GM19463 (cell line): ENCODE results near the gene ASCC1.
A peak's percentile ranks its signal among the peaks of the same experiment; 100 is the strongest.
"Not testable (repeated sequence)": the region's sequence is repeated elsewhere in the genome, so short reads cannot be mapped to it uniquely, and the experiment has no call there.

ENCODE experiments used
- ATAC-seq: cut with Tn5 transposase; IDR thresholded peaks from one replicate; pipeline ENCODE4 v1.9.1; 2021; ENCODE audit warnings: mild to moderate bottlenecking, moderate library complexity; ENCODE audit not compliant: unreplicated experiment

ASCC1 gene

DNA sequence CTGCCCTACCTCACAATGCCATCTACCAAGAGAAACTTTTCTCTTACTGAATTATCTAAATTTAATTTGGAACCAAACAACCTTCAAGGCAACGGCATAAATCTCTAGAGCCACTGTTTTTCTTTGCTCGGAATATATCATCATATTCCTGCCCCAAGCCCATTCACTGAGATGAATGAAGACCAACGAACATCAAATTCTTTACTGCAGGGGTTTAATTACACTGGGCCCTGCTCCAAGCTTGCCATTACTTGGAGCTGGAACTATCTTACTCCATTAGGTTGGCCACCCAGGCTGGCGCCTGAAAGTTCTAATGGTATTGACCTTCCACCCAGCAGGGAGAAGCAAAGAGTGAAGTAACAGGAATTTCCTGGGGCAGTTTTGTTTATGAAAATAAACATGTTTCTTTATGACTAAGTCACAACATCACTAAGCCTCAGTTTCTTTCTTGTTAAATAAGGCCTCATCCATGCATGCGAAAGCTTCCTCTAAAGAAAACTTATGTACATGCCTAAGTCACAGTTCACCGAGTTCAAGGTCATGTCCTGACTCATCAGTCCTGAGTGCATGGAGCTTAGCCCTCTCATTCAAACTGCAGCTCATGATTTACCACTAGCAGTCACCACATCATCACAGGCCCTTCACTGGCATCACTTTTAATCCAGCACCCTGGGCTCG, 42.3 kb downstream of the ASCC1 start:
- ATAC-seq: peak; percentile 77

DNA sequence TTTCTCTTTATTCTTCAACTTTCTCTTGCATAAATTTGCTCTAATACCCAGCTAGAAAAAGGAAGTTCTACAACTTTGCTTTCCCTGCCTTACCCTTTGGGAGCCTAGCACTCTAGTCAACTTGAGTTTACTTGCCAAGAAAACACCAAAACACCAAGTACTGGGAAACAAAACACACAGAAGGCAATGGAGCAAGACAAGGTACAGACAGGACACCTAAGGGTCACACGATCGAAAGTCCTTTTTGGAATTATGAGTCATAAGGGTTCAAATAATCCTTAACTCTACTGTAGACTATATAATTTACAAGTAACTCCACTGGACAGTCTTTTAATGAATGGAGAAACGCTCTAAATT, 42.8 kb downstream of the ASCC1 start:
- ATAC-seq: no peak

DNA sequence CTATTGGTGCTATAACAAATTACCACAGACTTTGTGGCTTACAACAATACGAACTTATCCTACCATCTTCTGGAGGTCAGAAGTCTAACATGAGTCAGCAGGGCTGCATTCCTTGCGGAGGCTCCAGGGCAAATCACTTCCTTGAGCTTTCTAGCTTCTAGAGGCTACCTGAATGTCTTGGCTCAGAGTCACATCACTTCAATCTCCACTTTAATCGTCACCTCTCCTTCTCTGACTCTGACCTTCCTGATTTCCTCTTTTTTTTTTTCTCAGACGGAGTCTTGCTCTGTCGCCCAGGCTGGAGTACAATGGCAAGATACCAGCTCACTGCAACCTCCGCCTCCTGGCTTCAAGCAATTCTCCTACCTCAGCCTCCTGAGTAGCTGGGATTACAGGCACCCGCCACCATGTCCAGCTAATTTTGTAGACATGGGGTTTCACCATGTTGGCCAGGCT, 44.9 kb downstream of the ASCC1 start:
- no peak for ATAC-seq

DNA sequence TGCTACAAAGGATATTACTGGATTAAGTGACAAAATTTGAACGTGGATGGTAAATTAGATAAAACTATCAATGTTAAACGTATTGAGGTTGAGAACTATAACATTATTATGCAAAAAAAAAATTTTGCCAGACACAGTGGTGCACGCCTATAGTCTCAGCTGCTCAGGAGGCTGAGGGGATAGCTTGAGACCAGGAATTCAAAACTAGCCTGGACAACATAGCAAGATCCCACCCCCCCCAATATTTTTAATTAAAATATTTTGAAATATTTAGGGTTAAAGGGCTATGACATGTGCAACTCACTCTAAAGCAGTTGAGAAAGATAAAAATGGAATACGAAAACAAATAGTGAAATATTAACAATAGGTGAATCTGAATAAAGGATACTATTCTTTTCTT, 45.3 kb downstream of the ASCC1 start:
- no peak for ATAC-seq

DNA sequence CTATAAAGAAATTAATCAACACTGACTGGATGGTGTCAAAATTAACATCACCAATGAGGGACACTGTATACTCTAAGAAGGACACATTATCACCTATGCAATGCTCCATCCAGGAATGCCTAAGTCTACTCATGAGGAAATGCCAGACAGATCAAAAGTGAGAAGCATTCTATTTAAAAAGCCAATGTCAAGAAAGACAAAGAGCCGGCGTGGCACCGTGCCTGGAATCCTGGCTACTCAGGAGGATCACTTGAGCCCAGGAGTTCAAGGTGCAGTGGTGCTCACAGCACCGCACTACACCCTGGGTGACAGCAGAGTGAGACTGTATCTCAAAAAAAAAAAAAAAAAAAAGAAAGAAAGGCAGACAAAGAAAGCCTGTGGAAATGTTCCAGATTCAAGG, 45.8 kb downstream of the ASCC1 start:
- ATAC-seq: no peak

DNA sequence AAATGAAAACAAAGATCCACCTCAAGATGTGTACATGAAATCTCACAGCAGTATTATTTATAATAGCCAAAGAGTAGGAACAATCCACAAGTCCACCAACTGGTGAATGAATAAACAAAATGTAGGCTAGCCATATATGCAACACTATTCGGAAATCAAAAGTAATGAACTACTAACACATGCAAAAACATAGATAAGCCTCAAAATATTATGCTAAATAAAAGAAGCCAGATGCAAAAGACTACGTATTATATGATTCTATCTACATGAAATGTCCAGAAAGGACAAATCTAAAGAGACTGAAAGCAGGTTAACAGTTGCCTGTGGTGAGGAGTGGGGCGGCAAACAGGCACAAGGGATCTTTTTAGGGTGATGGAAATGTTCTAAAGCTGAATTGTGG, 49.0 kb downstream of the ASCC1 start:
- no peak for ATAC-seq

DNA sequence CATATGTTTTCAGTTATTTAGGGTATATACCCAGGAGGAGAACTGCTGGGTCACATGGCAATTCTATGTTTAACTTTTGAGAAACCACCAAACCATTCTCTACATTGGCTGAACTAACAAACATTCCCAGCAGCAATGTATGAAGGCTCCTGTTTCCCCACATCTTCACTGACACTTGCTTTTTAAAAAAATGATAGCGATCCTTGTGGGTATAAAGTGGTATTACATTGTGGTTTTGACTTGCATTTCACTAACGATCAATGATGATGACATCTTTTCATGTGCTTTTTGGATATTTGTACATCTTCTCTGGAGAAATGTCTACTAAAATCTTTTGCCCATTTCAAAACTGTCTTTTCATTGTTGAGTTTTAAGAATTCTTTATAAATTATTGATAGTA, 51.5 kb downstream of the ASCC1 start:
- no peak for ATAC-seq

DNA sequence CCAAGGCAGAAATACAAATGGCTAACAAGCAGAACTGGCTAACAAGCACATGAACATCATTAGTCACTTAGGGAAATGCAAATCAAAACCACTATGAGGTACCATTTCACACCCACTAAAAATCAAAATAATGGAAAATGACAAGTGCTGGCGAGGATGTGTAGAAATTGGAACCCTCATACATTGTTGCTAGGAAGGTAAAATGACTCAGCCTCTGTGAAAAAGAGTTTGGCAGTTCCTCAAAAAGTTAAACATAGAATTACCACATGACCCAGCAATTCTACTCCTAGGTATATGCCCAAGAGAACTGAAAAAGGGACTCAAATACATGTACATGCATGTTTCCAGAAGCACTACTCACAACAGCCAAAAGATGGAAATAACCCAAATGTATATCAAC, 53.1 kb downstream of the ASCC1 start:
- peak; percentile 53 for ATAC-seq

DNA sequence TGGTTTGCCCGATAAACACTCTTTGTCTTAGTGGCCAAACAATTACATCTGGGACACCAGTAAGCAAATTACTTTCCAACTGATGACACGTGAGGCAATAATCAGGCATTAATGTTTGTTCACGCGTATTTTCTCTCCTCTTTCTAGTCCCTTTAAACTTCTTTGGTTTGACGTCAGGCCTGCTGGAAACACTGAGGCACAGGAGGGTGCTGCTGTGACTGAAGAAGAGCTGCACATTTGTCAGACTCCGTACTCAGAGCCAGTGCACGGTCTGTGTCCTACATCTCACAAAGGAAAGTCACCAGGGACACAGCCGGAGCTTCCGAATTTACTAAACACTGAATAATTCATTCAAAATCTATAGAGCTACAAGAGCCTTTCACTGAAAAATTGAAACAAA, 57.9 kb downstream of the ASCC1 start:
- ATAC-seq: no peak

DNA sequence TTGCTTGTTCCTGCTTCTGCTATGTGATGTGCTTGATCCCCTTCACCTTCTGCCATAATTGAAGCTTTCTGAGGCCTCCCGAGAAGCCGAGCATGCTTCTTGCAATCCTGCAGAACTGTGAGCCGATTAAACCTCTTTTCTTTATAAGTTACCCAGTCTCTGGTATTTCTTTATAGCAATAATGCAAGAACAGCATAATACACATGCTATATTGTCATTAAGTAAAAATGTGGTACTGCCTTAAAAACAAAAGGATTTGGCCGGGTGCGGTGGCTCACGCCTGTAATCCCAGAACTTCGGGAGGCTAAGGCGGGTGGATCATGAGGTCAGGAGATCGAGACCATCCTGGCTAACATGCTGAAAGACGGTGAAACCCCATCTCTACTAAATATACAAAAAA, 59.9 kb downstream of the ASCC1 start:
- no peak for ATAC-seq

DNA sequence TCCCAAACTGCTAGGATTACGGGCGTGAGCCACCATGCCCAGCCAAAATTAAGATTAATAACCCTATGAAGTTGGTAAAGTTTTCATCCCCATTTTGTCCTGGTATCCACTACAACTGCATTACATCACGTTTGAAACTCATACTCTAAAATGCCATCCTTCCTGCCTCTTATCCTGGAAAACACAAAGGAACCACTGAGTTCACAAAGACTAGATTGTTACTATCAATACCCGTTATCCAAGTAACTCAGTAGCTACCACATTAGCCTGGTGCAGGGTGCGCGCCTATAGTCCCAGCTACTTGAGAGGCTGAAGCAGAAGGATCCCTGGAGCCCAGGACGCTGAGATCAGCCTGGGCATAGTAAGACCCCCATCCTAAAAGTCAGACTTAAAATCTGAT, 63.8 kb downstream of the ASCC1 start:
- ATAC-seq: no peak

DNA sequence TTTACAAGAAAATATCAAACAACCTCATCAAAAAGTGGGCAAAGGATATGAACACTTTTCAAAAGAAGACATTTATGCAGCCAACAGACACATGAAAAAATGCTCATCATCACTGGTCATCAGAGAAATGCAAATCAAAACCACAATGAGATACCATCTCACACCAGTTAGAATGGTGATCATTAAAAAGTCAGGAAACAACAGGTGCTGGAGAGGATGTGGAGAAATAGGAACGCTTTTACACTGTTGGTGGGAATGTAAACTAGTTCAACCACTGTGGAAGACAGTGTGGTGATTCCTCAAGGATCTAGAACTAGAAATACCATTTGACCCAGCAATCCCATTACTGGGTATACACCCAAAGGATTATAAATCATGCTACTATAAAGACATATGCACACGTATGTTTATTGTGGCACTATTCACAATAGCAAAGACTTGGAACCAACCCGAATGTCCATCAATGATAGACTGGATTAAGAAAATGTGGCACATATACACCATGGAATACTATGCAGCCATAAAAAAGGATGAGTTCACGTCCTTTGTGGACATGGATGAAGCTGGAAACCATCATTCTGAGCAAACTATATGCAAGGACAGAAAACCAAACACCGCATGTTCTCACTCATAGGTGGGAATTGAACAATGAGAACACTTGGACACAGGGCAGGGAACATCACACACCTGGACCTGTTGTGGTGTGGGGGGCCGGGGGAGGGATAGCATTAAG, 65.2 kb downstream of the ASCC1 start:
- not testable (repeated sequence) for ATAC-seq

DNA sequence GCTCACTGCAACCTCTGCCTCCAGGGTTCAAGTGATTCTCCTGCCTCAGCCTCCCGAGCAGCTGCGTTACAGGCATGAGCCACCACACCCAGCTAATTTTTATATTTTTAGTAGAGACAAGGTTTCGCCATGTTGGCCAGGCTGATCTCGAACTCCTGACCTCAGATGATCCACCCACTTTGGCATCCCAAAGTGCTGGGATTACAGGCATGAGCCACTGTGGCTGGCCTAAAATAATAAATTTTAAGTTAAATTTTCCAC, 68.8 kb downstream of the ASCC1 start:
- ATAC-seq: not testable (repeated sequence)

DNA sequence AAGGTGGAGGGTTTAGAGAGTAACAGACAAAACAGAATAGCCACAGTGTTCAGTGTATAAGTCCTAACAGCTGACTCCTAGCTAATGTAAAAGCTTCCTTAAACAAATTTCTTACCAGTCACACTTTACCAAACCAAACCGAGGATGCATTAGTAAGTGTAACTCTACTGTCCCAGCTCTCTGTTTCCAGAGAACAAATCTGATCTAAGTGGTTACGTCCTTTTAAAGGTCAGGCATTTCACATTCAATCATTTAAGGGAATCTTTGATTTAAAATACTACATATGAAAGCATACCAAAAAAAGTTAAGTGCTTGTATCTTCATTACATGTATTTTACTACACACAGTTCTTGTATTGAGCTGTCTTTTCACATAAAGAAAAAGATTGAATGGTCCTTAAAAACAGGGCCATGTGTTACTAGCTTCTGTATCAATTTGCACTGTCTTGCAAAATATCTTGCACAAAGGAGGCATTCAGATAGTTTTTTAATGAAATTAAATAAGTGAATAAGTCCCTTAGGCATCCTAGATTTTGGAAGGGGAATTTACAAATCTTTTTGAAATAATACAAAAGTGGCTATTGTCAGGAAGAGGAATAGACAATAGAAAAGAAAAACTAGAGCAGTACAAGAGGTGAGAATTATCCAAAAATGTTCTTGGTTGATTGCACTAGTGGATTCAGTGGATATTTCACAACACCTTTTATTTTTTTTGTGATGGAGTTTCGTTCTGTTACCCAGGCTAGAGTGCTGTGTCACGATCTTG, 69.3 kb downstream of the ASCC1 start:
- ATAC-seq: no peak

DNA sequence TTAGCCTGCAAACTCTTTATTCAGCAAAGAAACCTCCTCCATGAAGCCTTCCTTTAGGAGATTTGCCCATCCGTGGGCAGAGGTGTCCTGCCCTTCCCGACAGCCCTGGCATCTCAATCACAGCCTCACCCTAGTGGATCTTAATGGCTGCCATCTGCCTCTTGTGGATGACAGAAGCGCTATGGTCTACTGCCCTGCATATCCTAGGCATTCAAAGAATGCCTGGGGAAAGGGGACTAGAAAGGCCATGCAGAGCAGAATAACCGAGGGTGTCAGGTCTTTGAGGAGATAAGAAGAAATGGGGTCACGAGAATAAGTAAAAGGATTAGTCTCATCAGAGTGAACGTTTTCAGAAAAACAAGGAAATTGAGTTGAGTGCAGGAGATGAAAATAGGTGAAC, 70.0 kb downstream of the ASCC1 start:
- no peak for ATAC-seq

DNA sequence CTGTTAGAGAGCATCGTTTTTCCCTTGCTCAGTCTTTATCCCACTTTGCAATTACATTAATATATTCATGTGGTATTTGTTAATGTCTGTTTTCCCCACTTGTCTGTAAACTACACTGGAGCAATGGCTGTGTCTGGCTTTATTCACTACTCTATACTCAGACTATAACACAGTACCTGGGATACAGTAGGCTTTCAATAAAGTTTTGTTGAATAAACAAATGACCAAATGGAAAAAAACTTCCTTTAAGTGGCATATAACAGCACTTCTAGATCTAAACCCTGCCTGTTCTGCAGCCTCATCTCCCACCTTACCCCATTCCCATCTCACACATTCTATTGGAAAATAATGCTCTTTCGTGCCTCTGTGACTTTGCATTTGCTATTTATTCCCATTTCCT, 70.4 kb downstream of the ASCC1 start:
- ATAC-seq: no peak

DNA sequence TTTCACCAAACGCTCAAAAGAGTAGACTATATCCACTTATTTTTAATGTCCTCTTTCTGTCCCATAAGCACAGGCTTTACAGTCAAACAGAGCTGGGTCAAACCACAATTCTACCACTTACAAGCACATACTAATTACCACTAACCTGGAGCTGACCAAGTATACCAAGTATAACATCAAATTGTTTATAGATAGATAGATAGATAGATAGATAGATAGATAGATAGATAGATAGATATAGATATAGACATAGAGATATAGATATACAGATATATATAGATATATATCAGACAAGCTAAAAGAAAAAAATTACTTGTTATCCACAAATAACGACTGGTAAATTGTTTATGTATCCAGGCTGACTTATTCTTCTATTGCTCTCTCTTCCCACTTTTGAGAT, 75.2 kb downstream of the ASCC1 start:
- no peak for ATAC-seq

DNA sequence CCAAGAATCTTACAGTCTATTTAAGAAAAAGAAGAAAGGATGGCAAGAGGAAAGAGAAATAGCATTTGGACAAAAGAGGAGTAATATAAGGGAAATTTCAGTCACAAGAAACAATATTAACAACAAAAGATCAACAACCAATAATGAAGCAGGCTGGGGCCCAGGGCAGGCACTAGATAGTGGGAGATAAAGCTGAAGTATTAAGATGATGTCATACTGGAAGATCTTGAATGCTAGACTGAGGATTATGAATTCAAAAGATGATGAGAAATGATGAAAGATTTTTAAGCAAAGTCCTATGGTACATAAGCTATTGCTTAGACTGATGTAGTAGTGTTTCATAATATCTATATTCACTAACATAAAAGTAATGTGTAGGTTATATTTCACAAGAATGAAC, 75.9 kb downstream of the ASCC1 start:
- ATAC-seq: no peak

DNA sequence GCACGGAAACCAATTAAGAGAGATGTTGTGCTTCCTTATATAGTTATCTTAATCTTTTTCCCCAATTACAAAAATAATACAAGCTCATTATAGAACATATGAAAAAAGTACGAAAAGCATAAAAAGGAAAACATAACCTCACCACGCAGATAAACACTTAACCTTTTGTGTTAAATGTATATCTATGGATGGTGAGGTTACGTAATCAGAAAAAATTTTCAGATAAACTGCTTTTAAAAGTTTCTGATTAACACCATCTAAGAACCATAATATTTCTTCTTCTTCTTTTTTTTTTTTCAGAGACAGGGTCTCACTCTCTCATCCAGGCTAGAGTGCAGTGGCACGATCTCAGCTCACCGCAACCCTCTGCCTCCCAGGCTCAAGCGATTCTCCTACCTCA, 78.5 kb downstream of the ASCC1 start:
- no peak for ATAC-seq

DNA sequence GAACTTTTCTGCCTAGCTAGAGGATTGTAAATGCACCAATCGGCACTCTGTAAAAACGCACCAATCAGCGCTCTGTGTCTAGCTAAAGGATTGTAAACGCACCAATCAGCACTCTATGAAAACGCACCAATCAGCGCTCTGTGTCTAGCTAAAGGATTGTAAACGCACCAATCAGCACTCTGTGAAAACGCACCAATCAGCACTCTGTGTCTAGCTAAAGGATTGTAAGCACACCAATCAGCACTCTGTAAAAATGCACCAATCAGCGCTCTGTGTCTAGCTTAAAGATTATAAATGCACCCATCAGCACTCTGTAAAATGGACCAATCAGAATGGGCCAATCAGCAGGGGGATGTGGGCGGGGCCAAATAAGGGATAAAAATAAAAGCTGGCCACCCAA, 79.9 kb downstream of the ASCC1 start:
- ATAC-seq: not testable (repeated sequence)

DNA sequence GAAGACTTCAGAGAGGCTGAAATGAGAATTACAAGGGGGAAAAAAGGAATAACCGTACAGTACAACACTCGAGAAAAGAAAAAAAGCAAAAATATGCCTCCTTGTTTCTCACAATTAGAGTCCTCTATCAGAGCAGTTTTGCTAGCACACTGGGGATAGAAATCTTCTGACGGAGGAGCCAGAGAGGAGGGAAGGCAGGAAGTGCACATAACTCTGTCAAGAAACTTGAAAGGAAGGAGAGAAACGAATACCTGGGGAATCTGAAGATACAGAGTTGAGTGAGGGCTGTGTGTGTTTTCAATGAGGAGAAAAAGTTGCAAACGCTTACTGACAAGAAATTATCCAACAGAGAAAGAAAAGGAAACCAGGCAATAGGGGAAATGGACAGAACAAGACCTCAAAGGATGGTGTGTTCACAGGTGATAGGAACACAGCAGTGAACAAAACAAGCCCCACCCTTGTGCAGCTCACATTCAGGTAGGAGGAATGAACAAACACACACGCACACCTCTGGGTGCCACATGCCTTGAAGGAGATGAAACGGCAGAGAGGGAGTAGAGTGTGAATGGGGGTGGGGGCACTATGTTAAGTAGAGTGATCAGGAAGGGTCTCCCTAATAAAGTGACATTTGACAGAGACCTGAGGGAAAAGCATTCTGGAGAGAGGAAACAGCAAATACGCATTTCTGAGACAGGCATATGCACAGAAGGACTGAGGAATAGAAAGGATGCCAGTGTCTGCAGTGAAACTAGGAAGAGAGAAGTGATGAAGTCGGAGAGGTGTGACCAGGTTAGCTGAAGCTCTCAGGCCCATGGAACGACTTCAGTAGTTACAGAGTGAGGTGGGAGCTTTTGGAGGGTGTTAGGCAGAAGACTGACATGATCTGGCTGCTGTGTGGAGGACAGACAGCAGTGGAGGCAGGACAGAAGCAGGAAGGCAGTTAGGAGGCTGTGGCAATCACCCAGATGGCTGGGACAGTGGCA, 81.0 kb downstream of the ASCC1 start:
- ATAC-seq: no peak
